ENCODE results near the gene SYNGR2. TPM values are rescaled to one million over a fixed set of nuclear protein-coding genes. Genes with fewer than 3 reads are reported as not detected.
A peak's percentile ranks its signal among the peaks of the same experiment; 100 is the strongest.

The SYNGR2 gene
- total and polyA plus RNA-seq, 9 of the 15 experiments (the other 6 are each of a cell fraction or from before 2014, with no cell fraction given), result 1.4 to 173 (median 87.8) TPM

GRCh38 chr17:78176548-78177025 lies 8.2 kb downstream of the SYNGR2 start (continued):
- no peak for TF ChIP-seq MGA (IDR thresholded peaks at IDR 0.05)
- TF ChIP-seq CREB3L1 (IDR thresholded peaks at IDR 0.05; ENCODE audit: borderline replicate concordance, low read depth), result no peak
- no peak for TF ChIP-seq TCF7 (IDR thresholded peaks at IDR 0.05; ENCODE audit: borderline replicate concordance)
- no peak for TF ChIP-seq FOXP1 (CRISPR knock-in tag; IDR thresholded peaks at IDR 0.05)
- TF ChIP-seq NR0B1 (IDR thresholded peaks at IDR 0.05; ENCODE audit: partially characterized antibody), result no peak
- TF ChIP-seq DIDO1 (tag; IDR thresholded peaks at IDR 0.05; ENCODE audit: low read depth), result no peak
- no peak for TF ChIP-seq SIN3B (IDR thresholded peaks at IDR 0.05; ENCODE audit: low read depth)
- peak; percentile 91 for TF ChIP-seq SMC3 (conservative IDR thresholded peaks at IDR 0.05; ENCODE audit: insufficient read depth, low read depth, low read length)
- TF ChIP-seq TCF15 (CRISPR knock-in tag; IDR thresholded peaks at IDR 0.05), result no peak
- no peak for TF ChIP-seq NCOA2 (IDR thresholded peaks at IDR 0.05; ENCODE audit: partially characterized antibody in 2 of 2)
- TF ChIP-seq MYBL2 (IDR thresholded peaks at IDR 0.05; ENCODE audit: low read depth), result no peak
- no peak for TF ChIP-seq MYBL2 (CRISPR knock-in tag; IDR thresholded peaks at IDR 0.05; ENCODE audit: borderline replicate concordance)
- no peak for TF ChIP-seq ZNF717 (CRISPR knock-in tag; IDR thresholded peaks at IDR 0.05)
- TF ChIP-seq MCM5 (IDR thresholded peaks at IDR 0.05; ENCODE audit: low read depth), result no peak

All from K562 (cell line).